ENCODE data around the gene PHC2. TPM values are rescaled to one million over a fixed set of nuclear protein-coding genes. Genes with fewer than 3 reads are reported as not detected.

PHC2 gene
- total and polyA plus RNA-seq, 2 of the 13 experiments (the other 11 are each of a cell fraction or from before 2014, with no cell fraction given) = 52.5 to 84.9 TPM

DNA sequence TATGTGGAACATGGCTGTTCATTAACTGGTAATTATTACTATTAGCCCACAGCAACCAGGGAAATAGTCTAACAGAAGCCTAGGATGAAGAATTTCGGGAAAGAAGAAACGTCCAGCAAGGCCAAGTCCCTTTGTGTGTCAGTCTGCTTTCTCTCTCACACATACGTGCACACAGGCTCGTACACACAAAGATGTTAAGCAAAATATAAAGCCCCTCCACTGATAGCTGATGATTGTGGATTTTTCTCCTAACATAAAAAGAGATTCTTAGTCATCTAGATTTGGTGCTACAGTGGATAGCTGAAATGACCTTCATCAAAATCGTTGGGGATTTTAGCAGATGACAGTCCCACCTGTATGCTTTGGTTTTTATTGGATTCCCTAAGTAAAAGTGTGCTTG, 67.9 kb downstream of the PHC2 start:
- WGBS (ENCODE audit: low lambda C conversion rate) = 67% methylated on average over 5 of the region's 5 CpGs
- POLR2A ChIA-PET = interaction anchor here (1.0 to 1.8 kb wide), 2 partner anchors 13 to 67 kb away, joined by 3 read pairs; no protein-coding TSS in a partner anchor

DNA sequence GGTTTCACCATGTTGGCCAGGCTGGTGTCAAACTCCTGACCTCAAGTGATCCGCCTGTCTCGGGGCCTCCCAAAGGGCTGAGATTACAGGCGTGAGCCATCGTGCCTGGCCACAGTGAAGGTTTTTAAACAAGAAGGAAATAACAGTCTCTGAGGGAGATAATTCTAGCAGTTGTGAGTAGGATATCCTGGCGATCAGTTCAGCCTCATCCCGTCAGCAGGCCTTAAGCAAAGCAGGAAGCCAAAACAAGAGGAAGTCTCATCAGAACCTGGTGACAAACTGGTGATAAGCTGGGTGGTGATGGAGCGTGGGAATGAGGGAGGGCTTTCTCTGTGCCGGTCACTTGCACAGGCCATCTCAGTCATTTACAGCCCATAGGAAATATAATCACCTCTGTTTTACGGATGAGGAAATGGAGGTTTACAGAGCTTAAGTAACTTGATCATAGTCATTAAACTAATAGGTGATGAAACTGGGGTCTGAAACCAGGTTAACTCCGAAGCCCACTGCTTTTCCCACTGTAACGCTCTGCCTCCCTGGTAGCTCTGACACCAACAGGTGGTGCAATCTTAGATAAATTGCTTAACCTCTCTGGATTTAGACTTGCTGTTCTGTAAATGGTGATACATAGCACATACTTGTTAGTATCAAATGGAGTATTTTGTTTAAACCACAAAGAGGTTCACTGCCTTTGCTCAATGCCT, 69.2 kb downstream of the PHC2 start:
- no peak overlapping the region for H3K27ac ChIP-seq (ENCODE audit: extremely low read length, insufficient read depth, low read length)
- H4K20me1 ChIP-seq (ENCODE audit: insufficient read depth, low read length) = no peaks in the 10 kb centered on the region; the same call in 1 of the 2 replicates
- intact Hi-C loops (cut with micrococcal nuclease; ENCODE audit: unreplicated experiment) (loop anchor here (10.0 kb wide), 1 partner anchor 247 kb away; no protein-coding TSS in a partner anchor), in situ Hi-C loops (cut with HindIII; ENCODE audit: extremely low pct_ligation_motif_present, low pct_unique_long_range_greater_than_20kb) (no loop called here)
- ChIA-PET POLR2A (interaction anchor here (1.0 to 1.8 kb wide), 3 partner anchors 12 to 66 kb away, joined by 3 read pairs; no protein-coding TSS in a partner anchor), CTCF (ENCODE audit: low intra/inter-chr PET ratio, low total read pairs) (no interaction called here)
- H3K79me2 ChIP-seq (ENCODE audit: insufficient read depth, low read length) = no peaks in the 10 kb centered on the region
- no peak overlapping the region for H3K4me3 ChIP-seq (replicated peaks in 1 of 3; ENCODE audit: insufficient read depth in 1 of 3, low read depth in 2 of 3, low read length in 3 of 3)
- 89% methylated on average over 11 of the region's 11 CpGs for WGBS (ENCODE audit: low lambda C conversion rate)
- peaks cover 0 to 6% of the 10 kb centered on the region in 2 experiments; a peak in 1 of 5 replicates for H3K27me3 ChIP-seq (ENCODE audit: control insufficient read depth in 1 of 2, insufficient read depth in 2 of 2, low read length in 2 of 2)
- no peak overlapping the region for H2AFZ ChIP-seq (ENCODE audit: low read length)
- no peak for ATAC-seq
- DNase-seq (ENCODE audit: low spot score) = no peak
- no peak for FAIRE-seq
- H3K36me3 ChIP-seq (replicated peaks in 1 of 2; ENCODE audit: control insufficient read depth in 1 of 2, insufficient read depth in 2 of 2, low read length in 2 of 2) = no peaks in the 10 kb centered on the region
- no peak overlapping the region for H3K9ac ChIP-seq (ENCODE audit: insufficient read depth, low read depth, low read length)
- peaks cover 38% of the 10 kb centered on the region for H3K4me1 ChIP-seq (ENCODE audit: insufficient read depth, low read length)
- H3K9me3 ChIP-seq (ENCODE audit: low read length) = no peaks in the 10 kb centered on the region
- H3K4me2 ChIP-seq (ENCODE audit: low read depth, low read length) = no peak overlapping the region
- BruUV-seq (replicated peaks) = no TSS peak
- TF ChIP-seq, protein P1, sequence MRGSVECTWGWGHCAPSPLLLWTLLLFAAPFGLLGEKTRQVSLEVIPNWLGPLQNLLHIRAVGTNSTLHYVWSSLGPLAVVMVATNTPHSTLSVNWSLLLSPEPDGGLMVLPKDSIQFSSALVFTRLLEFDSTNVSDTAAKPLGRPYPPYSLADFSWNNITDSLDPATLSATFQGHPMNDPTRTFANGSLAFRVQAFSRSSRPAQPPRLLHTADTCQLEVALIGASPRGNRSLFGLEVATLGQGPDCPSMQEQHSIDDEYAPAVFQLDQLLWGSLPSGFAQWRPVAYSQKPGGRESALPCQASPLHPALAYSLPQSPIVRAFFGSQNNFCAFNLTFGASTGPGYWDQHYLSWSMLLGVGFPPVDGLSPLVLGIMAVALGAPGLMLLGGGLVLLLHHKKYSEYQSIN (CRISPR knock-in tag; IDR thresholded peaks at IDR 0.05; ENCODE audit: borderline replicate concordance) = no peak
- TF ChIP-seq, protein P2, sequence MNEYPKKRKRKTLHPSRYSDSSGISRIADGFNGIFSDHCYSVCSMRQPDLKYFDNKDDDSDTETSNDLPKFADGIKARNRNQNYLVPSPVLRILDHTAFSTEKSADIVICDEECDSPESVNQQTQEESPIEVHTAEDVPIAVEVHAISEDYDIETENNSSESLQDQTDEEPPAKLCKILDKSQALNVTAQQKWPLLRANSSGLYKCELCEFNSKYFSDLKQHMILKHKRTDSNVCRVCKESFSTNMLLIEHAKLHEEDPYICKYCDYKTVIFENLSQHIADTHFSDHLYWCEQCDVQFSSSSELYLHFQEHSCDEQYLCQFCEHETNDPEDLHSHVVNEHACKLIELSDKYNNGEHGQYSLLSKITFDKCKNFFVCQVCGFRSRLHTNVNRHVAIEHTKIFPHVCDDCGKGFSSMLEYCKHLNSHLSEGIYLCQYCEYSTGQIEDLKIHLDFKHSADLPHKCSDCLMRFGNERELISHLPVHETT (CRISPR knock-in tag; conservative IDR thresholded peaks at IDR 0.05) = no peak
- TF ChIP-seq KDM6A (CRISPR knock-in tag; IDR thresholded peaks at IDR 0.05; ENCODE audit: low read depth) (no peak), SP1 (IDR thresholded peaks at IDR 0.05) (no peak), SP1 (CRISPR knock-in tag; IDR thresholded peaks at IDR 0.05) (no peak), ZNF224 (CRISPR knock-in tag; IDR thresholded peaks at IDR 0.05) (no peak), EEA1 (CRISPR knock-in tag; IDR thresholded peaks at IDR 0.05; ENCODE audit: borderline replicate concordance) (no peak), GATAD2A (CRISPR knock-in tag; IDR thresholded peaks at IDR 0.05) (no peak), NRL (CRISPR knock-in tag; IDR thresholded peaks at IDR 0.05; ENCODE audit: borderline replicate concordance) (no peak), HNRNPUL1 (IDR thresholded peaks at IDR 0.05; ENCODE audit: low read depth, low read length) (no peak), BRCA1 (CRISPR knock-in tag; IDR thresholded peaks at IDR 0.05) (no peak), ZNF672 (CRISPR knock-in tag; IDR thresholded peaks at IDR 0.05) (no peak)
- TF ChIP-seq, protein P3, sequence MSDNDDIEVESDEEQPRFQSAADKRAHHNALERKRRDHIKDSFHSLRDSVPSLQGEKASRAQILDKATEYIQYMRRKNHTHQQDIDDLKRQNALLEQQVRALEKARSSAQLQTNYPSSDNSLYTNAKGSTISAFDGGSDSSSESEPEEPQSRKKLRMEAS (IDR thresholded peaks at IDR 0.05) = no peak
- TF ChIP-seq, protein P4, sequence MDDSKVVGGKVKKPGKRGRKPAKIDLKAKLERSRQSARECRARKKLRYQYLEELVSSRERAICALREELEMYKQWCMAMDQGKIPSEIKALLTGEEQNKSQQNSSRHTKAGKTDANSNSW (CRISPR knock-in tag; IDR thresholded peaks at IDR 0.05; ENCODE audit: borderline replicate concordance) = no peak
- TF ChIP-seq, protein P5, sequence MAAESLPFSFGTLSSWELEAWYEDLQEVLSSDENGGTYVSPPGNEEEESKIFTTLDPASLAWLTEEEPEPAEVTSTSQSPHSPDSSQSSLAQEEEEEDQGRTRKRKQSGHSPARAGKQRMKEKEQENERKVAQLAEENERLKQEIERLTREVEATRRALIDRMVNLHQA (CRISPR knock-in tag; IDR thresholded peaks at IDR 0.05) = no peak

More for the DNA sequence above, 67.9 kb downstream of the PHC2 start:
- TF ChIP-seq MTA3 (CRISPR knock-in tag; IDR thresholded peaks at IDR 0.05) (no peak), ZNF652 (CRISPR knock-in tag; IDR thresholded peaks at IDR 0.05; ENCODE audit: borderline replicate concordance, low read depth) (no peak), JUND (CRISPR knock-in tag; IDR thresholded peaks at IDR 0.05) (no peak)
- no peaks in the 10 kb centered on the region for H3K36me3 ChIP-seq (replicated peaks in 1 of 2; ENCODE audit: control insufficient read depth in 1 of 2, insufficient read depth in 2 of 2, low read length in 2 of 2)
- no peak overlapping the region for H3K27ac ChIP-seq (ENCODE audit: extremely low read length, insufficient read depth, low read length)
- peaks cover 0 to 8% of the 10 kb centered on the region in 2 experiments; a peak in 1 of 5 replicates for H3K27me3 ChIP-seq (ENCODE audit: control insufficient read depth in 1 of 2, insufficient read depth in 2 of 2, low read length in 2 of 2)
- CTCF ChIA-PET (ENCODE audit: low intra/inter-chr PET ratio, low total read pairs) = no interaction called here
- FAIRE-seq = no peak
- no peak for ATAC-seq
- DNase-seq (ENCODE audit: low spot score) = no peak
- no peak overlapping the region for H2AFZ ChIP-seq (ENCODE audit: low read length)
- H3K9me3 ChIP-seq (ENCODE audit: low read length) = no peaks in the 10 kb centered on the region
- no peak overlapping the region for H3K9ac ChIP-seq (ENCODE audit: insufficient read depth, low read depth, low read length)
- H3K79me2 ChIP-seq (ENCODE audit: insufficient read depth, low read length) = no peaks in the 10 kb centered on the region
- H3K4me1 ChIP-seq (ENCODE audit: insufficient read depth, low read length) = peaks cover 51% of the 10 kb centered on the region
- intact Hi-C loops (cut with micrococcal nuclease; ENCODE audit: unreplicated experiment) (loop anchor here (10.0 kb wide), 1 partner anchor 248 kb away; no protein-coding TSS in a partner anchor), in situ Hi-C loops (cut with HindIII; ENCODE audit: extremely low pct_ligation_motif_present, low pct_unique_long_range_greater_than_20kb) (no loop called here)
- H4K20me1 ChIP-seq (ENCODE audit: insufficient read depth, low read length) = peaks cover 2% of the 10 kb centered on the region; the same call in 1 of the 2 replicates
- BruUV-seq (replicated peaks) = no TSS peak
- H3K4me2 ChIP-seq (ENCODE audit: low read depth, low read length) = no peak overlapping the region
- no peak overlapping the region for H3K4me3 ChIP-seq (replicated peaks in 1 of 3; ENCODE audit: insufficient read depth in 1 of 3, low read depth in 2 of 3, low read length in 3 of 3)

Measured in HepG2 (cell line).